ENCODE results near the gene TMPRSS3. TPM values are rescaled to one million over a fixed set of nuclear protein-coding genes. Genes with fewer than 3 reads are reported as not detected.

TMPRSS3 gene
- total and polyA plus RNA-seq, 2 of the 13 experiments (the other 11 are each of a cell fraction or from before 2014, with no cell fraction given), result 2.8 to 16.9 TPM

- TF ChIP-seq ZBTB2 (CRISPR knock-in tag; IDR thresholded peaks at IDR 0.05; ENCODE audit: low read depth) (no peak), SNAPC5 (CRISPR knock-in tag; IDR thresholded peaks at IDR 0.05; ENCODE audit: borderline replicate concordance) (no peak), ZNF317 (CRISPR knock-in tag; IDR thresholded peaks at IDR 0.05) (no peak)
Observed at GRCh38 chr21:42395905-42396651, at the start of gene TMPRSS3 (continued).

DNA sequence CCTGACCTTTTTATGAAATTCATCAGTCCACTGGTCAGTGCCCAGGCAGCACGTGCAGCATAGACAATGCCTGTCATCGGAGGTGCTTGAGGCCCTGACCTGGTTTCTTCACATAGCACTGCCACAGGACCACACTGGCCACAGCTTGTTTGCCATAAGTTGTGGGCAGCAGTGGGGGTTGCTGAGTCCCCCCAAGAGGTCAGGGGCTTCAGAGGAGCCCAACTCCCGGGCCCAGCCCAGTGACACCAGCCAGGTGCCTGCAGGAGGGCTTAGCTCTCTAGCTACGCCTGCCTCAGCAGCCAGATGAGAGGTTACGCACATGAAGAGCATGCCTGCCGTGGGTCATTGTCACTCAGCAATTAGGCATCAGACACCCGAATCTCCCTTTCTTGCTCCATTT lies 49.5 kb upstream of the TMPRSS3 start:
- intact Hi-C loops (cut with micrococcal nuclease; ENCODE audit: unreplicated experiment) (no loop called here), in situ Hi-C loops (cut with HindIII; ENCODE audit: extremely low pct_ligation_motif_present, low pct_unique_long_range_greater_than_20kb) (loop anchor here (5.0 to 10.0 kb wide), 3 partner anchors 63 to 291 kb away; no protein-coding TSS in a partner anchor)
- H3K4me3 ChIP-seq (replicated peaks in 1 of 3; ENCODE audit: insufficient read depth in 1 of 3, low read depth in 2 of 3, low read length in 3 of 3), result no peak overlapping the region
- H3K27ac ChIP-seq (ENCODE audit: extremely low read length, insufficient read depth, low read length), result no peak overlapping the region
- ATAC-seq (no peak), FAIRE-seq (no peak), DNase-seq (ENCODE audit: low spot score) (no peak)
- POLR2A ChIA-PET, result no interaction called here
- no peaks in the 10 kb centered on the region for H3K79me2 ChIP-seq (ENCODE audit: insufficient read depth, low read length)
- H3K9me3 ChIP-seq (ENCODE audit: low read length), result no peaks in the 10 kb centered on the region
- no peak overlapping the region for H3K4me2 ChIP-seq (ENCODE audit: low read depth, low read length)
- H2AFZ ChIP-seq (ENCODE audit: low read length), result no peak overlapping the region
- H4K20me1 ChIP-seq (ENCODE audit: insufficient read depth, low read length), result no peaks in the 10 kb centered on the region
- BruUV-seq (replicated peaks), result no TSS peak
- WGBS (ENCODE audit: low lambda C conversion rate), result 0% methylated on average over 3 of the region's 7 CpGs
- peaks cover 3% of the 10 kb centered on the region; the same call in 1 of the 2 replicates for H3K4me1 ChIP-seq (ENCODE audit: insufficient read depth, low read length)
- TF ChIP-seq ATF7 (IDR thresholded peaks at IDR 0.05) (no peak), ATF7 (CRISPR knock-in tag; IDR thresholded peaks at IDR 0.05) (no peak)
- CTCF ChIA-PET (ENCODE audit: low intra/inter-chr PET ratio, low total read pairs), result no interaction called here
- H3K36me3 ChIP-seq (replicated peaks in 1 of 2; ENCODE audit: control insufficient read depth in 1 of 2, insufficient read depth in 2 of 2, low read length in 2 of 2), result no peaks in the 10 kb centered on the region
- H3K9ac ChIP-seq (ENCODE audit: insufficient read depth, low read depth, low read length), result no peak overlapping the region
- peaks cover 0 to 4% of the 10 kb centered on the region in 2 experiments; a peak in 1 of 5 replicates for H3K27me3 ChIP-seq (ENCODE audit: control insufficient read depth in 1 of 2, insufficient read depth in 2 of 2, low read length in 2 of 2)

Measured in HepG2 (cell line).